SK-N-SH (cell line): Measurements from ENCODE around the gene TMPRSS9.

Experiments used
- GABPA ChIP-seq: IDR thresholded peaks from 2 replicates; pipeline ENCODE4 v1.4.0; 2012; ENCODE audit warnings: low read depth, mild to moderate bottlenecking
- JUND ChIP-seq: IDR thresholded peaks from 2 replicates; pipeline ENCODE4 v1.4.0; 2012
- POLR2AphosphoS5 ChIP-seq: IDR thresholded peaks from 2 replicates; pipeline ENCODE4 v1.6.1; 2012; ENCODE audit warnings: low read depth, low read length
- RAD21 ChIP-seq: IDR thresholded peaks from 2 replicates; pipeline ENCODE4 v1.6.1; 2012; ENCODE audit warnings: mild to moderate bottlenecking, low read length
- RFX5 ChIP-seq: IDR thresholded peaks from 2 replicates; pipeline ENCODE4 v1.6.1; 2012; ENCODE audit warnings: mild to moderate bottlenecking, improper control_type of control experiment, low read length
- SIN3A ChIP-seq: IDR thresholded peaks from 2 replicates; pipeline ENCODE4 v1.6.1; 2012; ENCODE audit warnings: low read depth, mild to moderate bottlenecking, low read length, moderate library complexity, borderline replicate concordance
- TAF1 ChIP-seq: IDR thresholded peaks from 2 replicates; pipeline ENCODE4 v1.6.1; 2012; ENCODE audit warnings: low read depth, mild to moderate bottlenecking, low read length, moderate library complexity, borderline replicate concordance
- TCF12 ChIP-seq: IDR thresholded peaks from 2 replicates; pipeline ENCODE4 v1.4.0; 2012
- TEAD4 ChIP-seq: IDR thresholded peaks from 2 replicates; pipeline ENCODE4 v1.4.0; 2012; ENCODE audit warnings: mild to moderate bottlenecking, borderline replicate concordance; ENCODE audit not compliant: insufficient read depth
- TF ChIP-seq, protein P1 (sequence below): fragments of 200-600 bp; sonication (generic); IDR thresholded peaks from 2 replicates; pipeline ENCODE4 v1.6.1; 2017; ENCODE audit warnings: antibody characterized with exemption, mild to moderate bottlenecking, moderate library complexity
- TF ChIP-seq, protein P2 (sequence below): IDR thresholded peaks from 2 replicates; pipeline ENCODE4 v1.4.0; 2012; ENCODE audit warnings: low read depth, borderline replicate concordance

DNA sequence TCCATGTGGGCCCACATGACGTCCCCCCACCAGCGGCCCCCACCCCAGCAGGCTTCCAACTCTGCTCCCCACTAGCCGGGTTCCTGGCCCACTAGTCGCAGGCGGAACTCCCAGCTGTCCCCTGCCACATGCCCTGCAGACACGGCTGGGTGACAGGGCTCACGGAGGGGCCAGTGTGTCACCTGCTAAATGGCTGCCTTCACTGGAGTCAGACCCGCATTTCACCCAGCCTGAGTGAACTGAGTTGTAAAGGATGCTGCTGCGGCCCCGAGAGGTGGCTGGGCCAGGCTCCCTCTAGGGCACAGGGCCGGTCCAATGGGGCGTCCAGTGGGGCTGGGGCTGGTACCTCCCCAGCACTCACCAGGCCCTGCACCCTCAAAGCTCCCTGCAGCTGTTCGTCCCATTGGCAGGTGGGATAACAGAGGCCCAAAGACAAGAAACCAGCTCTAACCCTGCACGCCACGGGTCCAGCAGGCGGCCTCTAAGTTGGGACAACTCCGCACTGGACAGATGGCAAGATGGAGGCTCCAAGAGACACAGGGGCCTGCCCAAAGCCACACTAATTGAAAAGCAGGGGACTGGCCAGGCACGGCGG lies 93.5 kb downstream of the TMPRSS9 start:
- TF ChIP-seq, protein P1, sequence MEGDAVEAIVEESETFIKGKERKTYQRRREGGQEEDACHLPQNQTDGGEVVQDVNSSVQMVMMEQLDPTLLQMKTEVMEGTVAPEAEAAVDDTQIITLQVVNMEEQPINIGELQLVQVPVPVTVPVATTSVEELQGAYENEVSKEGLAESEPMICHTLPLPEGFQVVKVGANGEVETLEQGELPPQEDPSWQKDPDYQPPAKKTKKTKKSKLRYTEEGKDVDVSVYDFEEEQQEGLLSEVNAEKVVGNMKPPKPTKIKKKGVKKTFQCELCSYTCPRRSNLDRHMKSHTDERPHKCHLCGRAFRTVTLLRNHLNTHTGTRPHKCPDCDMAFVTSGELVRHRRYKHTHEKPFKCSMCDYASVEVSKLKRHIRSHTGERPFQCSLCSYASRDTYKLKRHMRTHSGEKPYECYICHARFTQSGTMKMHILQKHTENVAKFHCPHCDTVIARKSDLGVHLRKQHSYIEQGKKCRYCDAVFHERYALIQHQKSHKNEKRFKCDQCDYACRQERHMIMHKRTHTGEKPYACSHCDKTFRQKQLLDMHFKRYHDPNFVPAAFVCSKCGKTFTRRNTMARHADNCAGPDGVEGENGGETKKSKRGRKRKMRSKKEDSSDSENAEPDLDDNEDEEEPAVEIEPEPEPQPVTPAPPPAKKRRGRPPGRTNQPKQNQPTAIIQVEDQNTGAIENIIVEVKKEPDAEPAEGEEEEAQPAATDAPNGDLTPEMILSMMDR, result no peak
- TF ChIP-seq RAD21, result no peak
- TF ChIP-seq GABPA, result no peak
- no peak for TF ChIP-seq JUND
- TF ChIP-seq TEAD4, result no peak
- TF ChIP-seq, protein P2, sequence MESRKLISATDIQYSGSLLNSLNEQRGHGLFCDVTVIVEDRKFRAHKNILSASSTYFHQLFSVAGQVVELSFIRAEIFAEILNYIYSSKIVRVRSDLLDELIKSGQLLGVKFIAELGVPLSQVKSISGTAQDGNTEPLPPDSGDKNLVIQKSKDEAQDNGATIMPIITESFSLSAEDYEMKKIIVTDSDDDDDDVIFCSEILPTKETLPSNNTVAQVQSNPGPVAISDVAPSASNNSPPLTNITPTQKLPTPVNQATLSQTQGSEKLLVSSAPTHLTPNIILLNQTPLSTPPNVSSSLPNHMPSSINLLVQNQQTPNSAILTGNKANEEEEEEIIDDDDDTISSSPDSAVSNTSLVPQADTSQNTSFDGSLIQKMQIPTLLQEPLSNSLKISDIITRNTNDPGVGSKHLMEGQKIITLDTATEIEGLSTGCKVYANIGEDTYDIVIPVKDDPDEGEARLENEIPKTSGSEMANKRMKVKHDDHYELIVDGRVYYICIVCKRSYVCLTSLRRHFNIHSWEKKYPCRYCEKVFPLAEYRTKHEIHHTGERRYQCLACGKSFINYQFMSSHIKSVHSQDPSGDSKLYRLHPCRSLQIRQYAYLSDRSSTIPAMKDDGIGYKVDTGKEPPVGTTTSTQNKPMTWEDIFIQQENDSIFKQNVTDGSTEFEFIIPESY, result no peak
- no peak for TF ChIP-seq RFX5
- no peak for TF ChIP-seq TCF12
- TF ChIP-seq POLR2AphosphoS5, result no peak
- no peak for TF ChIP-seq SIN3A
- TF ChIP-seq TAF1, result no peak
